Measurements from ENCODE around the gene GDI1.

GRCh38 chrX:154464806-154465365, 27.9 kb downstream of the GDI1 start:
- TF ChIP-seq POLR2A (IDR thresholded peaks at IDR 0.05) (no peak), CTCF (IDR thresholded peaks at IDR 0.05) (no peak), EP300 (IDR thresholded peaks at IDR 0.05) (no peak)
